Subcutaneous adipose tissue (tissue), 4 donors: ENCODE results near the gene MCAT. TPM values are rescaled to one million over a fixed set of nuclear protein-coding genes. Genes with fewer than 3 reads are reported as not detected.

Experiments used
- CTCF ChIP-seq: fragments of 450-650 bp; IDR thresholded peaks from one replicate; pipeline ENCODE4 v1.5.1; 2016; ENCODE audit warnings: low read depth, mild to moderate bottlenecking, control low read depth, antibody characterized with exemption, moderate library complexity
- total RNA-seq, 4 donors: library from RNA; depleted of rRNA; stranded (reverse); fragments of >200 nt; gene quantifications; one replicate each; pipeline ENCODE4 v1.1.0, GENCODE V29; 2016

The MCAT gene
- total RNA-seq, 4 donors from 2014 or later, result 6.7 to 27.9 (median 16.6) TPM

DNA sequence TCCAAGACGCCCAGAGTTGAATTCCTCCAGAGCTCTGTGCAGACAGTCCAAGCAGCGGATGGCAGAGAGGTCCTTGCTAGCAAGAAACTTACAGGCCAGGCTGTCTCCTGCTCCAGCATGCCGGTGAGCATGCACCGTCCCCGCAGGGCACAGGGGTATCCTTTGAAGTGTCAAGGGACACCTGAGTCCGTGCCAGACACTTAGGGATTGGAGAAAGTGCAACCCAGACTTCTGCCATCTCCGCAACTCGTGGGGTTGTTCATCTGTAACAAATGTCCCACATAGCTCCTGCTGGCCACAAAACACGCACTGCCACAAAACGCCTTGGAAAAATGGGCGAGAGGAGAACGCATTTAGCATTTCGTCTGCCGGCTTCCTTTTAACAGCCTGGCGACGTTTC lies 21.4 kb upstream of the MCAT start:
- TF ChIP-seq CTCF, result no peak

DNA sequence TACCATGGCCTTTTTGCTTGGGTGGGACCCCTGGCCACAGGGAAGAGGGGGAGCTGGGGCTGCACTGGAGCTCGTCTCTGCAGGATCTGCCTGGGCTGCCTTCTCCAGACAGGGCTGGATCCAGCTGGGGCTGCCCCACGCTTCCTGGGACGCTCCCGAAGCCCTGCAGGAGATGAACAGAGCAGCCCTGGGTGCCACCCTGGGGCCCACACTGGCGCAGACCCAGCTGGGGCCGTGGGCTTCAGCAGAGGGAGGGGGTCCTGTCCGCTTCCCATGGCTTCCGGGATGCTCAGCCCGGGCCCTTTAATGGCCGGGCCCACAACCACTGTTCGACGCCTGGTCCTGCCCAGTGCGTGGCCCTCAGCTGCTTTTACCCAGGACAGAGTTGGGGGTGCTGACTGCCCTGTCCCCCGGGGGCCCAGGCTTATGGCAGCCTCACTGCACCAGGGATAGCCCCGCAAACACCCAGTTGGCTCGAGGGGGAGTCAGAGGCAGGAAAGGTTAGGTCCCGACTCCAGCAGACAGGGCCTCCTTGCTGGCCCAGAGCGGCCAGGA lies 20.1 kb upstream of the MCAT start:
- no peak for TF ChIP-seq CTCF

- no peak for TF ChIP-seq CTCF
Measured at GRCh38 chr22:43162412-43163150, 19.4 kb upstream of the MCAT start.

GRCh38 chr22:43160497-43161126 lies 17.4 kb upstream of the MCAT start:
- no peak for TF ChIP-seq CTCF

GRCh38 chr22:43159484-43160178 lies 16.4 kb upstream of the MCAT start:
- no peak for TF ChIP-seq CTCF

DNA sequence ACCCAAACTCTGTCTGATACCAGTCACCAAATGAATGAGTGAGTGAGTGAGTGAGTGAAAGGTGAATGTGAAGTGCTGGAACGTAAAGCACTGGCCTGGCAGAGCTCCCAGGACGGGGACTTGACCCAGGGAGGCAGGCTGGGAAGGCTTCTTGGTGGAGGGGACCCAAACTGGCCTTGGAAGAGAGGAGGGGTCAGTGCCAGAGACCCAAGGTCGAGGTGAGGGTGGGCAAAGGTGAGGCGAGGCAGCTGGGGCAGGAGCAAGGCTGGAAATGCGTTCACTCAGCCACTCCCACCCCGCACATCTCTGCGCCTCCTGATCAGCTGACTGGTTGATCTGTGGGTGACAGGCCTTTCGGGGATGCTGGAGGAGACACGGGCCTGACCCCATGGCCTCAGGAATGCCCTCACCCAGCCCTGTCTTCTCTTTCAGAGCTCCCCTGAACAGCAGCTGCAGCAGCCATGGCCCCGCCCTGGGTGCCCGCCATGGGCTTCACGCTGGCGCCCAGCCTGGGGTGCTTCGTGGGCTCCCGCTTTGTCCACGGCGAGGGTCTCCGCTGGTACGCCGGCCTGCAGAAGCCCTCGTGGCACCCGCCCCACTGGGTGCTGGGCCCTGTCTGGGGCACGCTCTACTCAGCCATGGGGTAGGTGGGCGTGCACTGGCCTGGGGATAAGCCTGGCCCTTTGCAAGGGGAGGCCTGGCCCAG lies 15.7 kb upstream of the MCAT start:
- TF ChIP-seq CTCF, result no peak
